ENCODE measurements around the gene TMEM17. TPM values are rescaled to one million over a fixed set of nuclear protein-coding genes. Genes with fewer than 3 reads are reported as not detected.

The TMEM17 gene
- total RNA-seq, 1 experiment from 2014 or later: 3.2 TPM

DNA sequence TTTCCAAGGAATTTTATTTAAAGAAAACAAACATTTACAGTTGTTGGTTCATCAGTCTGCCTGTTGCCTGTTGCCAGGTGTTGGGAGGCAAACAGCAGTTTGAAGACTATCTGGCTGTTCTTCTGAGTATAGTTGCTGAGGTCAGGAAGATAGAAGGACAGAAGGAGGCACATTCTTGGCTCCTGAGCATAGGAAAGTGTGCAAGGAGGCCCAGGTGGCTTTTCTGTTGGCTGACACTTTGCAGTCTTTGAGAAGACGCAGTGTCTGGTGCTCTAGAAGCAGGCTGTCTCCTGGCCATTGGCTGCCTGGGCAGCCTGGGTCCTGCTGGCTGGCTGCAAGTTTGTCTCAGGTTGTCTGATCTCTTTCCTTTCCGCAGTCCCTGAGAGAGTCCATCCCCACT, 36.4 kb downstream of the TMEM17 start (continued):
- TF ChIP-seq POLR2A (IDR thresholded peaks at IDR 0.05; ENCODE audit: borderline replicate concordance, extremely low read depth, insufficient read depth, insufficient read length) (no peak), EGR1 (IDR thresholded peaks at IDR 0.05; ENCODE audit: low read depth) (no peak), EZH2phosphoT487 (IDR thresholded peaks at IDR 0.05; ENCODE audit: borderline replicate concordance) (no peak), CBX3 (IDR thresholded peaks at IDR 0.05; ENCODE audit: low read depth) (no peak), POLR2AphosphoS5 (IDR thresholded peaks at IDR 0.05; ENCODE audit: low read depth, low read length) (no peak), EZH2 (IDR thresholded peaks at IDR 0.05) (no peak)
- TF ChIP-seq, protein P1, sequence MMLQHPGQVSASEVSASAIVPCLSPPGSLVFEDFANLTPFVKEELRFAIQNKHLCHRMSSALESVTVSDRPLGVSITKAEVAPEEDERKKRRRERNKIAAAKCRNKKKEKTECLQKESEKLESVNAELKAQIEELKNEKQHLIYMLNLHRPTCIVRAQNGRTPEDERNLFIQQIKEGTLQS (IDR thresholded peaks at IDR 0.05): no peak

DNA sequence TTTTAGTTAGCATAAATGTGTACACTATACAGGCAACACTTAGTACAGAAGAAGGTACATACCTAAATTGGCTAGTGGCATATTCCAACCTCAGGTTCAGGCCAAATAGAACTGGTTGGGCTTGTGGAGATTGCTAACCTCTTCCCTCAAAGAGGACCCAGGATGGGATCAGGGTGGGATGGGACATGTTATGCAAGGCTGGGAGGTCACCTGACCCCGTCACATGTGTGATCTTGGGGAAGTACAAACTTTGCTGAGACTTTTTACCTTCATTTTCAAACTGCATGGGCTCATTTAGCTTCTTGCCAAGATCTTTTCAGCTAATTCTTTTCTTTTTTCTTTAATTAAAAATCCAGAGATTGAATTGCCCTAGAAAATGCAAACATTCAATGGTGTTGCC, 36.9 kb downstream of the TMEM17 start:
- Histone ChIP-seq H3K4me2 (ENCODE audit: low read length) (no peak overlapping the region), H3K4me3 (replicated peaks in 1 of 2; ENCODE audit: low read depth in 1 of 2, low read length in 2 of 2) (no peak overlapping the region), H3K9me2 (ENCODE audit: insufficient read depth) (no peaks in the 10 kb centered on the region; the same call in 1 of the 2 replicates), H3K79me2 (ENCODE audit: insufficient read depth, low read length) (no peaks in the 10 kb centered on the region), H3K4me1 (ENCODE audit: control insufficient read depth in 1 of 2, insufficient read depth in 2 of 2, low read length in 2 of 2) (peaks cover 16 to 34% of the 10 kb centered on the region in 2 experiments; a peak in 3 of 4 replicates), H3K9ac (ENCODE audit: low read length) (no peak overlapping the region), H3K9me3 (ENCODE audit: control insufficient read depth in 1 of 2, insufficient read depth in 1 of 2, low read depth in 1 of 2, low read length in 2 of 2) (no peaks in the 10 kb centered on the region), H4K20me1 (ENCODE audit: insufficient read depth) (no peaks in the 10 kb centered on the region), H3K27ac (ENCODE audit: low read depth, low read length) (no peak overlapping the region), H3K27me3 (ENCODE audit: insufficient read depth, low read length) (no peaks in the 10 kb centered on the region), H3K36me3 (ENCODE audit: control insufficient read depth in 1 of 2, insufficient read depth in 2 of 2, low read length in 2 of 2) (no peaks in the 10 kb centered on the region), H2AFZ (ENCODE audit: low read depth, low read length, poor library complexity, severe bottlenecking) (no peak overlapping the region)
- POLR2A ChIA-PET: no interaction called here
- no peak for TF ChIP-seq CBX3 (IDR thresholded peaks at IDR 0.05; ENCODE audit: low read depth)
- no peak for TF ChIP-seq EGR1 (IDR thresholded peaks at IDR 0.05; ENCODE audit: low read depth)
- TF ChIP-seq SIN3A (IDR thresholded peaks at IDR 0.05; ENCODE audit: low read depth): no peak
- no peak for TF ChIP-seq TCF7L2 (IDR thresholded peaks at IDR 0.05; ENCODE audit: borderline replicate concordance, extremely low read depth, insufficient read depth, insufficient read length)
- TF ChIP-seq, protein P2, sequence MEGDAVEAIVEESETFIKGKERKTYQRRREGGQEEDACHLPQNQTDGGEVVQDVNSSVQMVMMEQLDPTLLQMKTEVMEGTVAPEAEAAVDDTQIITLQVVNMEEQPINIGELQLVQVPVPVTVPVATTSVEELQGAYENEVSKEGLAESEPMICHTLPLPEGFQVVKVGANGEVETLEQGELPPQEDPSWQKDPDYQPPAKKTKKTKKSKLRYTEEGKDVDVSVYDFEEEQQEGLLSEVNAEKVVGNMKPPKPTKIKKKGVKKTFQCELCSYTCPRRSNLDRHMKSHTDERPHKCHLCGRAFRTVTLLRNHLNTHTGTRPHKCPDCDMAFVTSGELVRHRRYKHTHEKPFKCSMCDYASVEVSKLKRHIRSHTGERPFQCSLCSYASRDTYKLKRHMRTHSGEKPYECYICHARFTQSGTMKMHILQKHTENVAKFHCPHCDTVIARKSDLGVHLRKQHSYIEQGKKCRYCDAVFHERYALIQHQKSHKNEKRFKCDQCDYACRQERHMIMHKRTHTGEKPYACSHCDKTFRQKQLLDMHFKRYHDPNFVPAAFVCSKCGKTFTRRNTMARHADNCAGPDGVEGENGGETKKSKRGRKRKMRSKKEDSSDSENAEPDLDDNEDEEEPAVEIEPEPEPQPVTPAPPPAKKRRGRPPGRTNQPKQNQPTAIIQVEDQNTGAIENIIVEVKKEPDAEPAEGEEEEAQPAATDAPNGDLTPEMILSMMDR (IDR thresholded peaks at IDR 0.05 in 2 of 3, conservative IDR thresholded peaks at IDR 0.05 in 1 of 3; ENCODE audit: borderline replicate concordance in 1 of 3, insufficient read depth in 1 of 3, low read depth in 2 of 3, low read length in 2 of 3): no peak
- TF ChIP-seq CEBPB (IDR thresholded peaks at IDR 0.05; ENCODE audit: low read depth): no peak
- TF ChIP-seq ZNF274 (IDR thresholded peaks at IDR 0.05; ENCODE audit: low read depth, low read length): no peak
- TF ChIP-seq, protein P3, sequence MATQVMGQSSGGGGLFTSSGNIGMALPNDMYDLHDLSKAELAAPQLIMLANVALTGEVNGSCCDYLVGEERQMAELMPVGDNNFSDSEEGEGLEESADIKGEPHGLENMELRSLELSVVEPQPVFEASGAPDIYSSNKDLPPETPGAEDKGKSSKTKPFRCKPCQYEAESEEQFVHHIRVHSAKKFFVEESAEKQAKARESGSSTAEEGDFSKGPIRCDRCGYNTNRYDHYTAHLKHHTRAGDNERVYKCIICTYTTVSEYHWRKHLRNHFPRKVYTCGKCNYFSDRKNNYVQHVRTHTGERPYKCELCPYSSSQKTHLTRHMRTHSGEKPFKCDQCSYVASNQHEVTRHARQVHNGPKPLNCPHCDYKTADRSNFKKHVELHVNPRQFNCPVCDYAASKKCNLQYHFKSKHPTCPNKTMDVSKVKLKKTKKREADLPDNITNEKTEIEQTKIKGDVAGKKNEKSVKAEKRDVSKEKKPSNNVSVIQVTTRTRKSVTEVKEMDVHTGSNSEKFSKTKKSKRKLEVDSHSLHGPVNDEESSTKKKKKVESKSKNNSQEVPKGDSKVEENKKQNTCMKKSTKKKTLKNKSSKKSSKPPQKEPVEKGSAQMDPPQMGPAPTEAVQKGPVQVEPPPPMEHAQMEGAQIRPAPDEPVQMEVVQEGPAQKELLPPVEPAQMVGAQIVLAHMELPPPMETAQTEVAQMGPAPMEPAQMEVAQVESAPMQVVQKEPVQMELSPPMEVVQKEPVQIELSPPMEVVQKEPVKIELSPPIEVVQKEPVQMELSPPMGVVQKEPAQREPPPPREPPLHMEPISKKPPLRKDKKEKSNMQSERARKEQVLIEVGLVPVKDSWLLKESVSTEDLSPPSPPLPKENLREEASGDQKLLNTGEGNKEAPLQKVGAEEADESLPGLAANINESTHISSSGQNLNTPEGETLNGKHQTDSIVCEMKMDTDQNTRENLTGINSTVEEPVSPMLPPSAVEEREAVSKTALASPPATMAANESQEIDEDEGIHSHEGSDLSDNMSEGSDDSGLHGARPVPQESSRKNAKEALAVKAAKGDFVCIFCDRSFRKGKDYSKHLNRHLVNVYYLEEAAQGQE (IDR thresholded peaks at IDR 0.05; ENCODE audit: low read depth): no peak
- TF ChIP-seq, protein P4, sequence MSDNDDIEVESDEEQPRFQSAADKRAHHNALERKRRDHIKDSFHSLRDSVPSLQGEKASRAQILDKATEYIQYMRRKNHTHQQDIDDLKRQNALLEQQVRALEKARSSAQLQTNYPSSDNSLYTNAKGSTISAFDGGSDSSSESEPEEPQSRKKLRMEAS (IDR thresholded peaks at IDR 0.05): no peak
- no peak for TF ChIP-seq SP1 (IDR thresholded peaks at IDR 0.05; ENCODE audit: low read depth)
- no peak for TF ChIP-seq ZFX (IDR thresholded peaks at IDR 0.05)
- RAD21 ChIA-PET (ENCODE audit: low non-redundant PET in 1 of 2, low total read pairs in 2 of 2, uncharacterized antibody in 2 of 2, unreplicated experiment in 2 of 2): no interaction called here
- ATAC-seq (no peak), DNase-seq (ENCODE audit: low read depth, low spot score) (no peak)
- CTCF ChIA-PET: no interaction called here
- intact Hi-C loops (cut with micrococcal nuclease): no loop called here
- BruUV-seq (replicated peaks): no TSS peak
